HG03521 (cell line): ENCODE data around the gene CHD5.

Experiments
- ATAC-seq: cut with Tn5 transposase; IDR thresholded peaks from one replicate; pipeline ENCODE4 v1.9.1; 2021; ENCODE audit warnings: mild to moderate bottlenecking, moderate library complexity; ENCODE audit not compliant: unreplicated experiment

CHD5 gene

DNA sequence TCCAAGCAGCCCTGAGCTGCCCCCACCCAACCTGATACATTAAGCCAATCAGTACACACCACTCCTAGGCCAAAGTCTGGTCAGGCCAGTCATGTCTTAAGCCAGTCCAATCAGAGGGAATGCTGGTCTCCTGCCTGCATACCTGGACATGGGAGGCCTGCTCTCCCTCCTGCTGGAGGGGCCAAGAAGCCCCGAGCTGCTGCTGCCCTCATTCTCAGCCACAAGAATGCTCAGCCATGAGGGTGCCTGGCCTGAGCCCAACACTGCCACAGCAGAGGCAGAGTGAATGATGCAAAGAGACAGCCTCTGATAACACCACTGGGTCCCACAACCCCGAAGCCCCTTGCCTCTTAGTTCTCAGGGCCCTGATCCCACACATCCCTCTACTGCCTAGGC is 23.0 kb downstream of the CHD5 start:
- no peak for ATAC-seq

- no peak for ATAC-seq
These were observed 25.4 kb downstream of the CHD5 start for GRCh38 chr1:6154525-6155319.

DNA sequence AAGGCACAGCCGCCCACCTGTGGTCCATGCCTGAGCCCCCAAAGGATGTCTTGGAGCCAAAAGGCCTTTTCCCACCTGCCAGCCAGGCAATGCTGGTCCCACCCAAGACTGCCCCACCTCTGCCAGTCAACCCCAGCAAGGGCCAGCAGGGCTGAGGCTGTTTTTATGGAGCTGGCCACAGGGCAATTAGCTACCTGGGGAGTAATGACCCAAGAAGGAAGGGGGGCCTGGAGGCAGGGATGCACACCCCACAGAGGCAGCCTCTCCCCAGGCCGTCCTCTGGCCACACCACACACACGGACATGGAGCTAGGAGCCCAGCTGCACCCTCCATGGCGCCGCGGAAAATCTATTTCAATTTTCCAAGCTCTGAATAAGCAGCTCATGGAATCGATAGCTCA is 27.2 kb downstream of the CHD5 start:
- ATAC-seq: no peak

DNA sequence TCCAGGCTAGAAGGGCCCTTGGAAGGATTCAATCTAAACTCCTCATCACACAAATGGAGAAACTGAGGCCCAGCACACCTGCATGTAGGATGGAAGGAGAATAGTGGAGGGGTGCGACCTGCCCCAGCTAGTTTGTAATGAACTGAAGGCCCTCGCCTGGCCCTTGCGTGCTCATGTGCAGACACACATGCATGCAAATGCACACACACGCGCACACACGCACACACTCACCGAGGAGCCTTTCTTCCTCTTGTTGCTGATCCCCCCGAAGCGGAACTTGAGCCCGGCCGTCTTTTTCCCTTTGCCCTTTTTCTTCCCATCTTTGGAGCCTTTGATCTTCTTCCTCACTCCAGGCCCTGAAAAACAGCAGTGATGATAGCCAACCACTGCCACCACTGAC is 27.9 kb downstream of the CHD5 start:
- ATAC-seq: no peak

- no peak for ATAC-seq
These were observed 28.8 kb downstream of the CHD5 start for GRCh38 chr1:6151291-6151822.

- no peak for ATAC-seq
These were observed 29.8 kb downstream of the CHD5 start for GRCh38 chr1:6150006-6150938.

GRCh38 chr1:6149597-6149996 is 30.5 kb downstream of the CHD5 start:
- ATAC-seq: no peak

GRCh38 chr1:6148497-6149241 is 31.5 kb downstream of the CHD5 start:
- ATAC-seq: no peak

DNA sequence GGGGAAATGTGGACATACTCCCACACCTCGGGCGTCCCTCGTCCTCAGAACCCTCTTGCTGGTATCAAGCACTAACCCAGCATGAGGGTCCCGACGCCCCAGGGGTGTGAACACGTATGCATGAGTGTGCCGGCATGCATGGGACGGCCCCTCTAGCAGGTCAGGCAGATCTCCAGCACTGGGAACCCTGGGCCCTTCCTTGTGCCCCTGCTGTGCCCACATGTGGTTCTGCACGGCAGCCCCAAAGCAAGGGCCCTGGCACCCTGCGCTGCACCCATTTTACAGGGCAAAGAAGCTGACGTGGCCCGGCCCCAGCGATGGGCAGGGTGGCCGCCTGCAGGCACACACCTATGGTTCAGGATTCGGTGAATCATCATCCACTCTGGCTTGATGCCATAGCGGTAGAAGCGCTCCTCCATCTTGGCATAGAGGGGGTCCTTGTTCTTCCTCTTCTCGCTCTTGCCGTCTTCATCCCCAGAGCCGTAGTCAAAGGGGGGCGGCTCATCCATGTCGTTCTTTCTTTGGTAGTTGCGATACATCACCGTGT is 34.2 kb downstream of the CHD5 start:
- ATAC-seq: no peak

DNA sequence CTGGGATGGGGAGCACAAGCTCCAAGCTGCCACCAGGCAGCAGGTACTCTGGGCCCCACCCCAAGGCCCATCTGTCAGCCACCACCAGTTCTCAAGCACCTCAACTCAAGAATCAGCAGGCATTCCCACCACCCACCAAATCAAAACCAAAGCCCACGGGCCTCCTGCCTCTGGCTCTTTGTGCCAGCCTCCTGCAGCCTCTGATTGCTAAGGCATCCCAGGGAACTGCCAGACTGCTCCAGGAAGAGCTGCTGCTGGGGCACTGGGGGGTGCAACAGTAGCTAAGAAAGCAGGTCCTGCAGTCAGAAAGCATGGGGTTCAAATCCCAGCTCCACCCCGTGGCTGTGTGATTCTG is 34.7 kb downstream of the CHD5 start:
- no peak for ATAC-seq

GRCh38 chr1:6144647-6145395 is 35.3 kb downstream of the CHD5 start:
- no peak for ATAC-seq

- no peak for ATAC-seq
These were observed 35.9 kb downstream of the CHD5 start for GRCh38 chr1:6144175-6144574.

- no peak for ATAC-seq
These were observed 36.7 kb downstream of the CHD5 start for GRCh38 chr1:6143395-6143794.

DNA sequence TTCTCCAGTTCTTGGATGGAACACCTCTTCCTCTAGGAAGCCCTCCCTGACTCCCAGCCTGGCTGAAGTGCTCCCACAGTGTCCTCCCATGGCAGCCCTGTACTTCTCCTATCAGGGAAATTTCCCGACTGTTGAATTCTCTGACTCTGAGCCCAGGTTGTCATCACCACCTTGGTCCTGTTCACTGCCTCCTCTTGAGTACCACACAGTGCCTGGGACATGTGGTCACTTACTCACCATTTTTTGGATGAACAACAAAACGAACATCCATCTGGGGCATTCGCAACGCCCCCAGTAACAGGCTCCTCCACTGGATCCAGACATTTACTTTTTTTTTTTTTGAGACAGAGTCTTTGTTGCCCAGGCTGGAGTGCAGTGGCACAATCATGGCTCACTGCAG is 37.4 kb downstream of the CHD5 start:
- no peak for ATAC-seq

GRCh38 chr1:6142036-6142621 is 38.0 kb downstream of the CHD5 start:
- no peak for ATAC-seq

GRCh38 chr1:6141592-6141991 is 38.5 kb downstream of the CHD5 start:
- no peak for ATAC-seq

- no peak for ATAC-seq
These were observed 39.7 kb downstream of the CHD5 start for GRCh38 chr1:6140413-6140812.

- no peak for ATAC-seq
These were observed 42.4 kb downstream of the CHD5 start for GRCh38 chr1:6137758-6138157.

GRCh38 chr1:6136516-6137220 is 43.5 kb downstream of the CHD5 start:
- no peak for ATAC-seq
